NCI-H2171 treated with DMSO at 0.1 percent for 48 hours (cell line): ENCODE results near the gene MOV10.
"Not testable (repeated sequence)": the region's sequence is repeated elsewhere in the genome, so short reads cannot be mapped to it uniquely, and the experiment has no call there.

ENCODE experiments used
- DNase-seq: peaks from one replicate; lab custom pipeline; 2025; lab: John Stamatoyannopoulos, UW

The MOV10 gene, protein sequence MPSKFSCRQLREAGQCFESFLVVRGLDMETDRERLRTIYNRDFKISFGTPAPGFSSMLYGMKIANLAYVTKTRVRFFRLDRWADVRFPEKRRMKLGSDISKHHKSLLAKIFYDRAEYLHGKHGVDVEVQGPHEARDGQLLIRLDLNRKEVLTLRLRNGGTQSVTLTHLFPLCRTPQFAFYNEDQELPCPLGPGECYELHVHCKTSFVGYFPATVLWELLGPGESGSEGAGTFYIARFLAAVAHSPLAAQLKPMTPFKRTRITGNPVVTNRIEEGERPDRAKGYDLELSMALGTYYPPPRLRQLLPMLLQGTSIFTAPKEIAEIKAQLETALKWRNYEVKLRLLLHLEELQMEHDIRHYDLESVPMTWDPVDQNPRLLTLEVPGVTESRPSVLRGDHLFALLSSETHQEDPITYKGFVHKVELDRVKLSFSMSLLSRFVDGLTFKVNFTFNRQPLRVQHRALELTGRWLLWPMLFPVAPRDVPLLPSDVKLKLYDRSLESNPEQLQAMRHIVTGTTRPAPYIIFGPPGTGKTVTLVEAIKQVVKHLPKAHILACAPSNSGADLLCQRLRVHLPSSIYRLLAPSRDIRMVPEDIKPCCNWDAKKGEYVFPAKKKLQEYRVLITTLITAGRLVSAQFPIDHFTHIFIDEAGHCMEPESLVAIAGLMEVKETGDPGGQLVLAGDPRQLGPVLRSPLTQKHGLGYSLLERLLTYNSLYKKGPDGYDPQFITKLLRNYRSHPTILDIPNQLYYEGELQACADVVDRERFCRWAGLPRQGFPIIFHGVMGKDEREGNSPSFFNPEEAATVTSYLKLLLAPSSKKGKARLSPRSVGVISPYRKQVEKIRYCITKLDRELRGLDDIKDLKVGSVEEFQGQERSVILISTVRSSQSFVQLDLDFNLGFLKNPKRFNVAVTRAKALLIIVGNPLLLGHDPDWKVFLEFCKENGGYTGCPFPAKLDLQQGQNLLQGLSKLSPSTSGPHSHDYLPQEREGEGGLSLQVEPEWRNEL

DNA sequence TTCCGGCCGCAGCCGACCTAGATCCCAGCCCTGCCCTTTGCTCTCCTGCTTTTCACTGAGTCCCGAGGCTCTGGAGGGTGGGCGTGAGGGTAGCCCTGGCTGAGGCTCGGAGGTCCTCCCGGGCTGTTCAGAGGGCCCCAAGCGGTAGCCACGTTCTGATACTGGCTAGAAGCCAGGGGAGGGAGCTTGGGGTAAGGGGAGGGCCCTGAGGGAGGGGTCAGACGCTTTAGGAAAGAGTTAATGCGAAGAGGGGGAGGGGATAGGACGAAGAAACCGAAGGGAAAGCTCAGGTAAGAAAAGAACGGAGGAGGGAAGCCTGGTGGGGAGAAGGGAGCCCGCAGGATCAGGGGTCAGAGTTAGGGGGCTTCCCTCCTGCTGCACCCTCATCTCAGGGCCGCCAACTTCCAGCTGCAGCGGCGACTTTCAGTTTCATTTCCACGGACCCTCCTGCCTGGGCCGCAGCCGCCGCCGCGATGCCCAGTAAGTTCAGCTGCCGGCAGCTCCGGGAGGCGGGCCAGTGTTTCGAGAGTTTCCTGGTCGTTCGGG, at the start of gene MOV10:
MOV10 (plus strand) TSS at position 220 of the 546 bp plus-strand sequence; CDS start at position 474, 254 bp downstream.
- DNase-seq, result peak; percentile 55

DNA sequence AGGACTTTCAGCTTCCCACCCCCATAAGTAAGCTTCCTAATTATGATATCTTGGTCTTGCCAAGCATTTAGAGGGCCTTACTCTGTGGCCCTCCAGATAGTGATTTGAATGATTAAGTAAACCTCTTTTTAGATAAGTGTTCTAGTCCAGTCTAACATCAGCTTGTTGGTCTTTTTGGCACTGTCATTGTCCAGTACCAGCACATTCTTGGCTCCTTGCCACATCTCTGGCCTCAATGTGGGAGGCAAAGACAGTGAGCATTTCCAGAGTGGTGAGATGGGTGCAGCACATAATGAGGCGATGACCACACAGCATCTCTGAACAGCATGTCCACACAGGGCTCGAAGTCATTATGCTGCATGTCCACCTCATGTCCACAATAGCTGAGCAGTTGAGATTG, 48.8 kb upstream of the MOV10 start:
- DNase-seq, result no peak

DNA sequence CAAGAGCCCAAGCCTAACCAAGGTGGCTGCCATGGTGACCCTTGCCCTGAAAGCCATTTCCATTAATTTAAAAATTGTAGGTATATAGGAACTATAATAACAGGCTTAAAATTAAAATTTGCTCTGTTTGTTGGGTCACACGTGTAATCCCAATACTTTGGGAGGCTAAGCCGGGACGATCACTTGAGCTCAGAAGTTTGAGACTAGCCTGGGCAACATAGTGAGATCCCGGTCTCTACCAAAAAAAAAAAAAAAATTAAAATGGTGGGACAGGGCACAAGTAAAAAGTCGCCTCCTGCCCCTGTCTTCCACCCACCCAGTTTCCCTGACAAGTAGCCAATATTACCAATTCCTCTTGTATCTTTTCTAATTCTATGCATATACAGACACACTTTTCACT, 48.3 kb upstream of the MOV10 start:
- DNase-seq, result no peak

DNA sequence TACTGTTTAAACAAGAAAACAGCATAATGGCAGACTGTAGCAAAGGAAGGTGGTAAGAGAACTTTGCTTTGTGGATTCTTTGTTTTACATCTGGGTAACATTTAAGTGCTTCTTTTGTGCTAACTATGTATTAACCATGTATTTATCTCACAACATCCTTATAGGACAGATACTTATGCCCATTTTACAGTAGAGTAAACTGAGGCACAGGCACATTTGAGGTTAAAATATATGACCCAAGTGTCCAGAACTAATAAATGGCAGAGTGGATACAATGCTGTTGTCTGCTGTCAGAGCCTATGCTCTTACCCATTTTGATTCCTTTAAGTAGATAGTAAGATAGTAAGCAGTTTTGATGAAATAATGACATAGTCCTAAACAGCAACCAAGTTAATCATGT, 47.6 kb upstream of the MOV10 start:
- no peak for DNase-seq

DNA sequence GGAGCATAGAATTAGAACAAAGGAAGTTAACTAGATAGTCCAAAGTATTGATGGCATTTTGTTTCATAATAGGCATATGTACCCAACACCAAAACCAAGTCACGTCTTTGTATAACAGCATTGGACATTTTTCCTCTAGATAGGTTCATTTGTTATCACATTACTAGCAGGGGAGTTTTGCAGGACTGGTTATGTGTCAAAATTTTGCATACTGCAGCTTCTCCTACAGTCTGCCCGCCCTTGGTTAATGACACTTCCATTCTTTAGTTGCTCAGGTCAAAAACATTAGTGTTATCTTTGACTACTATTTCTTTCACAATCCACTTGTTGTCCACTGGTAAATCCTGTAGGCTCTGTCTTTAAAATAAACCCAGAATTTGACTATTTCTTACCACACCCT, 45.9 kb upstream of the MOV10 start:
- no peak for DNase-seq

DNA sequence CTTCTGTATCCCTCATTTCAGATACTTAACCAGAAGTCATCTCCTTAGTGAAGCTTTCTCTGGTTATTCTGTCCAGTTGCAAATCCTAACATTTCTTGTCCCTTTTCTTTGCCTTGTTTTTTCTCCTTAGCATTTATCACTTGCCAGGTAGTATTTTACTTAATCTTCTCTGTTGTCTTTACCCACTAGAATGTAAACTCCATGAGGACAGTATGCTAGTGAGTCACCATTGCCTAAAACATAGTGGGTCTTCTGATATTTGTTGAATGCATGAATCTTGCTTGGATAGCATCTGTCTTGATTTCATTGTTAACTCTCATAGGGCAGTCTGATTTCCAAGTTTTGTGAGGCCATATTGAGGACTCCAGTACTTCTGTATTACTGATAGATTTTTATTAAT, 45.2 kb upstream of the MOV10 start:
- no peak for DNase-seq

DNA sequence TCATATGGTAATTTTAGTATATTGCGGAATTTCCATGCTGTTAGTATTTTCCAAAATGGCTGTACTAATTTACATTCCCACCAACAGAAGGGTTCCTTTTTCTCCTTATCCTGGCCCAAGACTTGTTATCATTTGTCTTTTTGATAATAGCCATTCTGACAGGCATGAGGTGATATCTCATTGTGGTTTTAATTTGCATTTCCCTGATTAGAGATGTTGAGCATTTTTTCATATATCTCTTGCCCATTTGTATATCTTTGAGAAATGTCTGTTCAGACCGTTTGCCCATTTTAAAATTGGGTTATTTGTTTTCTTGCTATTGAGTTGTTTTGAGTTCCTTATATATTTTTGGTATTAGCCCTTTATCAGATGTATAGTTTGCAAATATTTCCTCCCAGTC, 40.8 kb upstream of the MOV10 start:
- no peak for DNase-seq

DNA sequence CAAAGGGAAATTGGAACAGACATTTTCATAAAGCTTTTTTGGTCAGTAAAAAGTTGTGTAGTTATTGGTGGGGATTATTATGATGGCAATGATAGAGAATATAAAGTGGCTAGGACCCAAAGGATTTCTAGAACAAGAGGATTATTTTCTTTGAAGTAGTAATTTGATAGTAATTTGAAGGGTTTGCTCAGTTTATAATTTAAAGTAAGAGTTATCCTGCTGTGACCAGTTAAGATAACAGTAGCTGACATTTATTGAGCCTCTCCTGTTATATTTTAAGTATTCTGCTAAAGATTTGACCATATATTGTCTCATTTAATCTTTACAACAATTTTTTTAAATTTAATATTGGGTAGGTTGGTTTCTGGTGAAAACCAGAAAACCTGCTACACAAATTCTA, 40.1 kb upstream of the MOV10 start:
- no peak for DNase-seq

DNA sequence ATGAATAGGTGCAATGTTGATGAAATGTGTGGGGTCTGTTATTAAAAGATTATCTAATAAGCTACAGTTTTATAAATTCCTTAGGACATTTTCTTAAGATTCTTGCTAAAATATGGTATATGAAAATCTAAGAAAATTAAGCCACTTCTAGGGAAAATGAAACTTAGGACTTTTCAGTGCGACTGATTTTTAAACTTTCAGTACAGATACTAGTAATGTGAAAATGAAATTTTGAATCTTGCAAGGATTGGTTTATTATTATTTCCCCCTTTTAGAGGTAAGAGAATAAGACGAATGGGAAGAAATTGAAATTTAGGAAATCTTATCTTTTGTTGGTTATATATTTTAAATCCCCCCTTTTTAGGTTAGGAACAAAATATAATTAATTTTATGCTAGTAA, 38.4 kb upstream of the MOV10 start:
- DNase-seq, result no peak

DNA sequence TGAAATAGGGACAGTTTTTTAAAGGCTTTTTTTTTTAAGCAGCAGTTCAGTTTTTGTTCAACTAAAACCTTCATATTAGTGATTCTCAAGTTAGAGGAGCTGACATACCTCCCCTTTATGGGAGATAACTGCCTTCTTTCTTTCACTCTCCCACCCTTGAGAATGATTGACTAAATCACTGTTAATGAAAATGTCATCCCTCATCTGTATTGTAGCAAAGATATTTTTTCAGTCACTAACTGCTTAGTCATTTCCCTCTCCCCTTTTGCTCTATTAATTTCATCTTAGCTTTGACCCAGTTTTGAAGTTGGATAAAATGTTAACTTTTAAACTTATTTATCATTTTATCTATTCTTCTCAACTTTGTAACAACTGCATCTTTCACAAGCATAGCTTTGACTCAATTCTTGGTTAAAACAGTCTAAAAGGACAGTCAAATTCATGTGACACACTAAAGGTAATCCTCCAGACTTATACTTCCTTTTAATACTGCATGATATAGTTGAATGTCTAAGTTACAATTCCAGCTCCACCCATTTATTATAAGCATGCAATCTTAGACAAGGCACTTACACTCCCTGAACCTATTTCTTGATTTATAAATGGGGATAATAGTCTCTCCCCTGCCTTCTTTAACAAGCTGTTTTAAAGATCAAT, 37.7 kb upstream of the MOV10 start:
- DNase-seq, result no peak

DNA sequence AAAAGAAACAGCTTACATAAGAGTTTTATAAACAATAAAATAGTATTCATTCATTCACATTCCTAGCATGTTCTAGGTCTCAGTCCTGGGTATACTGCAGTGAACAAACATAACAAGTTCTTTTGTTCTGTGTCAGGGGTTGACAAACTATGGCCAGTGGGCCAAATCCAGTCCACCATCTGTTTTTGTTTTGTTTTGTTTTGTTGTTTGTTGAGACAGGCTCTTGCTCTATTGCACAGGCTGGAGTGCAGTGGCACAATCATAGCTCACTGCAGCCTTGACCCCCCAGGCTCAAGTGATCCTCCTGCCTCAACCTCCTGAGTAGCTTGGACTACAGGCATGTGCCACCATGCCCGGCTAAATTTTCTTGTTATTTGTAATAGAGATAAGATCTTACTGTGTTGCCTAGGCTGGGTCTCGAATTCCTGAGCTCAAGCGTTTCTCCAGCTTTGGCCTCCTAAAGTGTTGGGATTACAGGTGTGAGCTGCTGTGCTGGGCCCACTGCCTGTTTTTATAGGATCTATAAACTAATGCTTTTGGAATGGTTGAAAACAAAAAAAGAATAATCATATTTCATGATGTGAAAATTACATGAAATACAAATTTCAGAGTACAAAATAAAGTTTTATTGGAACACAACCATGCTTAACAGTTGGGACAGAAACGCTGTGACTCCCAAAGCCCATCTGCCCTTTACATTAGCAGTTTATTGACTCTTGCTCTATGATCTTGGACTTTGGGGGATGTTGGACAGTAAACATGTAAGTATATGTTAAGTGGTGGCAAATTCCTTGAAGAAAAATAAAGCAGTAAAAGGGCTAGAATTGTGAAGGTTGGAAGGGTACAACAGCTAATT, 37.0 kb upstream of the MOV10 start:
- DNase-seq, result no peak

DNA sequence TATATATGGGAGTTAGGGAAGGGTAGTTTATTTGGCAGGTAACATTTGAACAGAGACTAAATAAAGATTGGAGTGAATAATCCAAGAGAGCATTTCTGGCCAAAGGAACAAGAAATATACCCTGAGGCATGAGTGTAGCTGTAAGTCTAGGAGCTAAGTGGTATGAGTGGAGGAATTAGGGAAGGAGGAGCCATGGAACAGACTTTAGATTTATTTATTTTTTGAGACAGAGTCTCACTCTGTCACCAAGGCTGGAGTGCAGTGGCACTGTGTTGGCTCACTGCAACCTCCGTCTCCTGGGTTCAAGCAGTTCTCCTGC, 36.4 kb upstream of the MOV10 start:
- DNase-seq, result no peak

DNA sequence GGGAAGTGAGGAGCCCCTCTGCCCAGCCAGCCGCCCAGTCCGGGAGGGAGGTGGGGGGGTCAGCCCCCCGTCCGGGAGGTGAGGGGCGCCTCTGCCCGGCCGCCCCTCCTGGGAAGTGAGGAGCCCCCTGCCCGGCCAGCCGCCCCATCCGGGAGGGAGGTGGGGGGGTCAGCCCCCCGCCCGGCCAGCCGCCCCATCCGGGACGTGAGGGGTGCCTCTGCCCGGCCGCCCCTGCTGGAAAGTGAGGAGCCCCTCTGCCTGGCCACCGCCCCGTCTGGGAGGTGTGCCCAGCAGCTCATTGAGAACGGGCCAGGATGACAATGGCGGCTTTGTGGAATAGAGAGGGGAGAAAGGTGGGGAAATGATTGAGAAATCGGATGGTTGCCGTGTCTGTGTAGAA, 34.0 kb upstream of the MOV10 start:
- DNase-seq, result not testable (repeated sequence)

DNA sequence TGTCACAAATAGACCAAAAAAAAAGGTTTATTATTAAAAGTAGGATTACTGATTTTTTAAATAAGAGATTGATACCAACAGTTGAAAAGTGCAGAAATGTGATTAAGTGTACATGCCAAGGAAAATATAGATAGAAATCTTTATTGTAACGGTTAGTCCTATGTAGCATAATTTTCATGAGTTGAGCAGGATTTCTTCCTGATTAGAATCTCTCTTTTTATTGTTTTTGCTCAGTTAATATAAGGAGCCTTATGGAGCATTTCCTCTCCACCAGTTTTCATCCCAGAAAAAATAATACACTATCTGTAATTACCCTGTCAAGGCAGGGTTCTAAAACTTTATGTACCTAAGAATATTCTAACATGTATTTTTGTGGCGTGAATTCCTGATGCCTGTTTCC, 31.4 kb upstream of the MOV10 start:
- no peak for DNase-seq

DNA sequence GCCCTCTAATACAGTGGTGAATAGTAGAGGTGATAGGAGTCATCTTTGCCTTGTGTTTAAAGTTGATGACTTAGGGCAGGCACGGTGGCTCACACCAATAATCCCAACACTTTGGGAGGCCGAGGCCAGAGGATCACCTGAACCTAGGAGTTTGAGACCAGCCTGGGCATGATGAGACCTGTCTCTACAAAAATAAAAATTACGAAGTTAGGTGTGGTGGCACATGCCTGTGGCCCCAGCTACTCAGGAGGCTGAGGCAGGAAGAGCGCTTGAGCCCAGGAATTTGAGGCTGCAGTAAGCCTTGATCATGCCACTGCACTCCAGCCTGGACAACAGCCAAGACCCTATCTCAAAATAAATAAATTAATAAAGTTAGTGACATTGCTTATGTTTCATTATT, 28.2 kb upstream of the MOV10 start:
- DNase-seq, result no peak

DNA sequence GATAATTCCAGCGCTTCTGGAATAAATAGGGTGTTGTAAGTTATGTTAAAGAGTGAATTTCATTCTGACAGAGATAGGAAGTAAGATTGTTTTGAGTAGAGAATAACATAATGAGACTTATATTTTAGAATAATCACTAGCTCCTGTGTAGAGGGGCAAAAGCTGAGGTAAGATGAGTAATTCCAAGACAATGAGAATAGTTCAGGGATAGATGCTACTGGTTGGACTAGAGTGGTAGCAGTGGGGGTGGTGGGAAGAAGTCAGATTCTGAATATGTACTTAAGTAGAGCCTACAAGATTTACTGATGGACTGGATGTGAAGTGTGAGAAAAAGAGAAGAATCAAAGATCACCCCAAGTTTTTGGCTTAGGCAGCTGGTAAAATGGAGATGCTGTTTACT, 23.3 kb upstream of the MOV10 start:
- DNase-seq, result no peak

DNA sequence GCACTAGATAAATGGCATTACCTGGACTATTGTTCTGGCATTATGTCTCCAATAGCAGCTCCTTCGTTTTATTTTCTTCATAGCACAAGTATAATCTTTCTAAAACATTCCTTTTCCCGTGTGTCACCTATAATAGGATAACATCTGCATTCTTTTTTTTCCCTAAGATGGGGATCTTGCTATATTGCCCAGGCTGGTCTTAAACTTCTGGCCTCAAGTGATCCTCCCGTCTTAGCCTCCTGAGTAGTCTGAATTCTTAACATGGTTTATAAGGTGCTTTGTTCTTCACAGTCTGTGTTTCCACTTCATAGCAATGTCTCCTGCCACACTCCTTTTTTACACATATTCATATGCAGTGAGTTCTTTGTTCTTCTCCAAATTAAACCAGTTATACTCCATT, 8.6 kb upstream of the MOV10 start:
- no peak for DNase-seq

DNA sequence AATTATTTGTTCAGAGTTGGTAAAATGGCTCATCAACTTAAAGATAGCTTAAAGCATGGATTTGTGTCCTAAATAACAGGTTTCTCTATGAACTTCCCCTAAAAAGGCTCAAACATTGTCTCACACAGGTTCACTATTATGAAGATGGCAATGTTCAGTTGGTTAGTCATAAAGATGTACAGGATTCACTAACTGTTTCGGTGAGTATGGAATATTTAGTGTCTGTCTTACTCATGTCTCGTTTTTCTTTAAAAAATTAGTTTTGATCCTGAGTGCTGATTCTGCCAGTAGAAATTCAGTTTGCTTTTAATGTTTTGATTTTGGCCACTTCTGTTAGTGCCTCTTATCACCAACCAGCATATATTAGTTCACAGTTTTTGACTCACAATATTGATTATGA, 7.5 kb upstream of the MOV10 start:
- no peak for DNase-seq

DNA sequence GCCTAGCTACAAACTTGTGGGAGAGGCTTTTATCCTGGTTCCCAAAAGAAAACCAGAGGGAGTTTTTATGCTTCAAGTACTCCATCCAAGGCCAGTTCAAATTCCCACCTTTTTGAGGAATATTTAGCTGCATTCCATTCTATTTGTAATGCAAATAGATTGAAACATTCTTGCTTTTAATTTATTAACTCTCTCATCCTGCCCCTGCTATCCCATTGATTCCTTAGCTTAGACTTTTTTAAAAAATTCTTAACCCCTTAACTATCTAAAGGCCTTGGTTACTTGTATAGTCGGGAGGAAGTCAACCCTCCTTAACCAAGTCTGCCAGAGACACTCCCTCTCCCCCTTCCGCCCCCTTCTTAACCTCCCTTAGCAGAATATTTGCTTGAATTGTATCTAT, 2.5 kb upstream of the MOV10 start:
- no peak for DNase-seq

DNA sequence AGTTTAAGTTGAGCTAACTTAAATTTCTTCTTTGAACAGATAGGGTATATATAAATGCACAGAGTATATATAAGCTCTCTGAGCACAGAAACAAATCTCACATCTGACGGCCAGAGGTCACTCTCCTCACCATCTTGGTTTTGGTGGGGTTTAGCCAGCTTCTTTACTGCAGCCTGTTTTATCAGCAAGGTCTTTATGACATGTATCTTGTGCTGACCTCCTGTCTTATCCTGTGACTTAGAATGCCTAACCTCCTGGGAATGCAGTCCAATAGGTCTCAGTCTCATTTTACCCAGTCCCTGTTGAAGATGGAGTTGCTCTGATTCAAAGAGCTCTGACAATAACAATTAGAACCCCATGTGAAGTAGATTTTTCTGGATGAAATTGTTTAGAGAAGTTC, 1.6 kb upstream of the MOV10 start:
- no peak for DNase-seq
